ENCODE data around the gene KCNE4.

GRCh38 chr2:223097888-223098383 lies 45.9 kb downstream of the KCNE4 start:
- TF ChIP-seq, protein P1, sequence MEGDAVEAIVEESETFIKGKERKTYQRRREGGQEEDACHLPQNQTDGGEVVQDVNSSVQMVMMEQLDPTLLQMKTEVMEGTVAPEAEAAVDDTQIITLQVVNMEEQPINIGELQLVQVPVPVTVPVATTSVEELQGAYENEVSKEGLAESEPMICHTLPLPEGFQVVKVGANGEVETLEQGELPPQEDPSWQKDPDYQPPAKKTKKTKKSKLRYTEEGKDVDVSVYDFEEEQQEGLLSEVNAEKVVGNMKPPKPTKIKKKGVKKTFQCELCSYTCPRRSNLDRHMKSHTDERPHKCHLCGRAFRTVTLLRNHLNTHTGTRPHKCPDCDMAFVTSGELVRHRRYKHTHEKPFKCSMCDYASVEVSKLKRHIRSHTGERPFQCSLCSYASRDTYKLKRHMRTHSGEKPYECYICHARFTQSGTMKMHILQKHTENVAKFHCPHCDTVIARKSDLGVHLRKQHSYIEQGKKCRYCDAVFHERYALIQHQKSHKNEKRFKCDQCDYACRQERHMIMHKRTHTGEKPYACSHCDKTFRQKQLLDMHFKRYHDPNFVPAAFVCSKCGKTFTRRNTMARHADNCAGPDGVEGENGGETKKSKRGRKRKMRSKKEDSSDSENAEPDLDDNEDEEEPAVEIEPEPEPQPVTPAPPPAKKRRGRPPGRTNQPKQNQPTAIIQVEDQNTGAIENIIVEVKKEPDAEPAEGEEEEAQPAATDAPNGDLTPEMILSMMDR (IDR thresholded peaks at IDR 0.05) = no peak
- TF ChIP-seq POLR2A (IDR thresholded peaks at IDR 0.05) = no peak
